SJSA1 (cell line): ENCODE data around the gene SMYD3. TPM values are rescaled to one million over a fixed set of nuclear protein-coding genes. Genes with fewer than 3 reads are reported as not detected.
"Not testable (repeated sequence)": the region's sequence is repeated elsewhere in the genome, so short reads cannot be mapped to it uniquely, and the experiment has no call there.

Experiments
- DNase-seq, 2 experiments: peaks; one replicate each; pipeline ENCODE4 v3.0.0-alpha.2; 2015 to 2020; ENCODE audit warnings: low spot score in 2 of 2, low read depth in 1 of 2
- H3K27ac ChIP-seq: fragments of 250-450 bp; sonication (Bioruptor Pico); 2 replicates; pipeline ENCODE4 v1.5.1; 2020; ENCODE audit warnings: mild to moderate bottlenecking, moderate library complexity
- H3K27me3 ChIP-seq: fragments of 250-450 bp; sonication (Bioruptor Pico); replicated peaks from 2 replicates; pipeline ENCODE4 v1.5.1; 2020; ENCODE audit warnings: mild to moderate bottlenecking, moderate library complexity
- H3K36me3 ChIP-seq: fragments of 250-450 bp; sonication (Bioruptor Pico); 2 replicates; pipeline ENCODE4 v1.5.1; 2020; ENCODE audit warnings: mild to moderate bottlenecking
- H3K4me1 ChIP-seq: fragments of 250-450 bp; sonication (Bioruptor Pico); replicated peaks from 2 replicates; pipeline ENCODE4 v1.6.1; 2021; ENCODE audit warnings: mild to moderate bottlenecking
- H3K4me3 ChIP-seq: fragments of 250-450 bp; sonication (Bioruptor Pico); 2 replicates; pipeline ENCODE4 v1.5.1; 2020; ENCODE audit warnings: mild to moderate bottlenecking
- H3K9me3 ChIP-seq: fragments of 250-450 bp; sonication (Bioruptor Pico); replicated peaks from 2 replicates; pipeline ENCODE4 v1.5.1; 2020; ENCODE audit warnings: mild to moderate bottlenecking
- total RNA-seq: library from RNA; depleted of rRNA; stranded (reverse); fragments of >200 nt; shearing (Covaris generic); gene quantifications from 2 replicates; pipeline ENCODE4 v1.2.3, GENCODE V29; 2014

Gene SMYD3
- total RNA-seq, 1 experiment from 2014 or later = 38.5 TPM

DNA sequence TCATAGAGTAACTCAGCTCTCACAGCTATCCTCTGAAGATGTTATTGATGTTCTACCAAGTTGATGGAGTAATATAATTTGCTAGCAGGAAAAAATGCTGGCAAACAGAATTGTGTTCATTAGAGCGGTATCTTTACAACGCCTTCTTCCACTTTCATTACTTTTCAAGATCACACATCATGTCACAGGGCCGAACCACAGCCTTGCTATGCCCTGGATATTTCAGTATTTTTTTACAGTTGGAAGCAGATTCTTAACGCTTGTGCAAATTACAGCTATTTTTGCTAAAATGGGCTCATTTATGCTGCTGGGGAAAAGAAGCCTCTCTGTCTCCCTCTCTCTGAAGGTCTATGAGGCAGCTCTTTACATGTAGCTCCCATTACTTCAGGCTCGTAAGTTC is 720.1 kb downstream of the SMYD3 start:
- DNase-seq = no peak
- no peak overlapping the region for H3K27ac ChIP-seq
- peaks cover 11% of the 10 kb centered on the region for H3K4me1 ChIP-seq
- H3K4me3 ChIP-seq = no peak overlapping the region
- H3K36me3 ChIP-seq = no peaks in the 10 kb centered on the region
- H3K9me3 ChIP-seq = no peaks in the 10 kb centered on the region
- no peaks in the 10 kb centered on the region for H3K27me3 ChIP-seq

DNA sequence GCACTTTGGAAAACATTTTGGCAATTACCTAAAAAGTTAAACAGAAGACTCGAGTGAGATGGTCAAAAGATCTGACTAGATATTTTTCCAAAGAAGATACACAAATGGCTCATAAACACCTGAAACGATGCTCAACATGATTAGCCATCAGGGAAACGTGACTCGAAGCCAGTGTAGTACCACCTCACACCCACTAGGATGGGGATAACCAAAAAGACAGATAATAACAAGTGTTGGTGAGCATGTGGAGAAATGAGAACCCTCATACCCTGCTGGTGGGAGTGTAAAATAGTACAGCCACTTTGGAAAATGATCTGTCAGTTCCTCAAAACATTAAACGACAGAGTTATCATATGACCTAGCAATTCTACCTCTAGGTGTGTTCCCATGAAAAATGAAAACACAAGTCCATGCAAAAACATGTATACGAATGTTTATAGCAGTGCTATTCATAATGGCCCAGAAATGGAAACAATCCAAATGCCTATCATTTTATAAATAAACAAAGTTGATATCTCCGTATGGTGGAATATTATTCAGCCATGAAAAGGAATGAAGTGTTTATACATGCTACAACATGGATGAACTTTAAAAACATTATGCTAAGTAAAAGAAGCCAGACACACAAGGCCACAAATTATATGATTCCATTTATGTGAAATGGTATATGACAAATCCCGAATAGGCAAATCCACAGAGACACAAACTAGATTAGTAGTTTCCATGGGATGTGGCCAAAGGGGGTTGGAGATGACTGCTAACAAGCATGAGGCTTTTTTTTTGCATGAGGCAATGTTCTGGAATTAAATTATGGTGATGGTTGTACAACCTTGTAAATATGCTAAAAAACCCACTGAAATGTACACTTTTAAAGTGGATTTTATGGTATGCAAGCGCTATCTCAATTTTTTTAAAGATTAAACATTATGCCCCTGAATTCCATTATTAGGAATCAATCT is 727.0 kb downstream of the SMYD3 start:
- Histone ChIP-seq H3K4me1 (no peaks in the 10 kb centered on the region), H3K4me3 (no peak overlapping the region), H3K27me3 (no peaks in the 10 kb centered on the region), H3K27ac (no peak overlapping the region), H3K36me3 (no peaks in the 10 kb centered on the region), H3K9me3 (no peaks in the 10 kb centered on the region)
- no peak for DNase-seq

DNA sequence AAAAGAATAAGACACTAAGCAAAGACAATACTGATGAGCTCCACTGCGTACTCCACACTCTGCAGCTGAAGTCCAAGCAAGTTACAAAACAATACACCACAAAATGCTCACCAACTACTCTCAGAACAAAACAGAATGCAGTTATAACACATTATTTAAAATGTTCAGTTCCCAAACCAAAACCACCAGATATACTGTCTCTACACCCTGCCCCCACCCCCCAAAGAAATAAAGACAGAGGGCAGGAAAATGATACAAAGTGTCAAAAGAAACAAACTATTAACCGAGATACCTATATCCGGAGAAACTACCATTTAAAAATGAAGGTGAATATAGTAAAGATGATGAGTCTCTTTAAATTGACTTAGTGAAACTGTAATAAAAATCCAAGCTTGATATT is 729.3 kb downstream of the SMYD3 start:
- no peaks in the 10 kb centered on the region for H3K36me3 ChIP-seq
- no peaks in the 10 kb centered on the region for H3K27me3 ChIP-seq
- no peak overlapping the region for H3K4me3 ChIP-seq
- H3K4me1 ChIP-seq = no peaks in the 10 kb centered on the region
- H3K27ac ChIP-seq = no peak overlapping the region
- no peak for DNase-seq
- no peaks in the 10 kb centered on the region for H3K9me3 ChIP-seq

DNA sequence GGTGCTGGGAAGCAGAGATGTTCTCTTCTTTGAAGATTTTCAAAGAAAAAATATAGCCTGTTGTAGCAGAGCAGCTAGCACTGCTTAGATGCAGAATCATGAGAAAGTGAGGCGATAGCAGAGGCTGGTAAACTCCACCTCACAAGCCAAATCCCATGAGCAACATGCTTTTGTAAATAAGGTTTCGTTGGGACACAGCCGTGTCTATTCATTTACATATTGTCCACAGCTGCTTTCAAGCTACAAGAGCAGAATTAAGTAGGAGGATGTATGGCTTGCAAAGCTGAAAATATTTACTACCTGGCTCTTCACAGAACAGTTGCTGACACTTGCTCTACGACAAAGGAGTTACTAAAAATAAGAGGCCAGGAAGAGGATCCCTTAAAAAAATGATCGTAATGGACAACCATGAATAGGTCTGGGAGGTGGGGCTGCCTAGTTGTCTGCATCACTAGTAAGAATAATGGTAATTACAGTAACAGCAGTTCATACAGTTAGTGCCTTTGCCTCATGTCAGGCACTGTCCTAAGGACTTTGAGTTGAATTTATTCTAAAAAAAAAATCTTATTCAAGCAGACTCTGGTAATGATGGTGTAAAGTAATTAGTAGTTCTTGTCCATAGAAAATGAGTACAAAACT is 730.3 kb downstream of the SMYD3 start:
- H3K4me1 ChIP-seq = peaks cover 4% of the 10 kb centered on the region
- DNase-seq = no peak

DNA sequence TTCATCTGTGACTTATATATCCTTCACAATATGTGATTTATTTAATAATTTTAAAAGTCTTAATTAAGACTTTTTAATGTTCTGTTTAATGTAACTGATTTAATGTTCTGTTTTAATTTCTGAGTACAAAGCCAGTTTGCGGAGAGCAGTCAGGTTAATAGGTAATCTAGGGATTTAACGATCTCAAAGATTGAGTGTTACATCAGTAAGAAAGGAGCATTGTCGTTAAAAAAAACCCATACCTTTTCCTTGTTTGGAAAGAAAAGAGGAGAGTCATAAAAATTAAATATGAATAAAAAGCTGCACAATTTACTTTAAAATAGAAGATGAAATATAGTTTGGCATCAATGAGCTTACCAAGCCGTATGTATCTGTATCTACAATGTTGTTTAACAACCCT is 730.9 kb downstream of the SMYD3 start:
- H3K4me3 ChIP-seq = no peak overlapping the region
- H3K27me3 ChIP-seq = no peaks in the 10 kb centered on the region
- no peaks in the 10 kb centered on the region for H3K9me3 ChIP-seq
- H3K4me1 ChIP-seq = peaks cover 8% of the 10 kb centered on the region
- no peak for DNase-seq
- H3K27ac ChIP-seq = no peak overlapping the region
- no peaks in the 10 kb centered on the region for H3K36me3 ChIP-seq

More for the DNA sequence above, 730.3 kb downstream of the SMYD3 start:
- no peak overlapping the region for H3K4me3 ChIP-seq
- no peaks in the 10 kb centered on the region for H3K27me3 ChIP-seq
- no peaks in the 10 kb centered on the region for H3K9me3 ChIP-seq
- no peak overlapping the region for H3K27ac ChIP-seq
- H3K36me3 ChIP-seq = no peaks in the 10 kb centered on the region

DNA sequence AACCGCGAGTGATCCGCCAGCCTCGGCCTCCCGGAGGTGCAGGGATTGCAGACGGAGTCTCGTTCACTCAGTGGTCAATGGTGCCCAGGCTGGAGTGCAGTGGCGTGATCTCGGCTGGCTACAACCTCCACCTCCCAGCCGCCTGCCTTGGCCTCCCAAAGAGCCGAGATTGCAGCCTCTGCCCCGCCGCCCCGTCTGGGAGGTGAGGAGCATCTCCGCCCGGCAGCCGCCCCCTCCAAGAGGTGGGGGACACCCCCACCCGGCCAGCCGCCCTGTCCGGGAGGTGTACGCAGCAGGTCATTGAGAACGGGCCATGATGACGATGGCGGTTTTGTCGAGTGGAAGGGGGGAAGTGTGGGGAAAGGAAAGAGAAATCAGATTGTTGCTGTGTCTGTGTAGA is 732.1 kb downstream of the SMYD3 start:
- not testable (repeated sequence) for DNase-seq, H3K9me3 ChIP-seq, H3K4me3 ChIP-seq, H3K27me3 ChIP-seq, H3K27ac ChIP-seq, H3K36me3 ChIP-seq
- H3K4me1 ChIP-seq = peaks cover 13% of the 10 kb centered on the region

DNA sequence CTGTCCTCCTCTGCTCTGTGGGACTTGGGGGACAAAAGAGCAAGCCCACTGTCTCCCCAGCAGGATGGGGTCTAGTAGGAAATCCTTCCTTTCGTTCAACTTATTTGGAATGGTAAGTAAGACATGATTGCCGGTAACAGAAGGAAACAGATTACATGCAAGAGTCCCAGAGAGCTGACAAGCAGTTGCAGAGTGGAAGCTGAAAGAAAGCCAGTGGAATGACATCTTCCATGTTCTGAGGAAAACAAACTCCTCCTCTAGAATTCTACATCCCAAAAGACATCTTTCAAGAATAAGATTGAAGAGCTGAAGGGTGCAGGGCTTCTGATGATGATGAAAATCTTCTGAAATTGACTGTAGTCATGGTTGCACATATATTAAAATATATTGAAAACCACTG is 732.9 kb downstream of the SMYD3 start:
- peaks cover 16% of the 10 kb centered on the region for H3K4me1 ChIP-seq
- no peak overlapping the region for H3K27ac ChIP-seq
- H3K4me3 ChIP-seq = no peak overlapping the region
- DNase-seq = no peak
- no peaks in the 10 kb centered on the region for H3K9me3 ChIP-seq
- H3K36me3 ChIP-seq = no peaks in the 10 kb centered on the region
- H3K27me3 ChIP-seq = no peaks in the 10 kb centered on the region

DNA sequence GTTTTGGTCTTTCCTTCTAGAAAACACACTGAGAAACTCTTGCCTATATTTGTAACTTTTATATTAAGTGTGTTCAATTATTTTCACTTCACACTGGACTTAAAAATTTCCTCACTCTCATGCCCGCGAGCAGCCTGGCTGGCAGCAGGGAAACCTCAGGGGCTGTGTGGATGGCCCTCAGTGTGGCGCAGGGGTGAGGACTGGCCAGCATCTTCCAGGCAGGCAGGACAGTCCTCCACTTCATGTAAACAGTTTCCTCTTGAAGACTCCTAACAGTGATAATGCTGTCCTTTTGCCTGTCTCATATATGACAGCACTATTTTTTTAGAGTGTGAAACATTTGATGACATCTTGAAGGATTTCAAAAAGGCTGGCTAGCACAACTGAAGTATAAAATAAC is 733.7 kb downstream of the SMYD3 start:
- no peaks in the 10 kb centered on the region for H3K27me3 ChIP-seq
- no peaks in the 10 kb centered on the region for H3K9me3 ChIP-seq

DNA sequence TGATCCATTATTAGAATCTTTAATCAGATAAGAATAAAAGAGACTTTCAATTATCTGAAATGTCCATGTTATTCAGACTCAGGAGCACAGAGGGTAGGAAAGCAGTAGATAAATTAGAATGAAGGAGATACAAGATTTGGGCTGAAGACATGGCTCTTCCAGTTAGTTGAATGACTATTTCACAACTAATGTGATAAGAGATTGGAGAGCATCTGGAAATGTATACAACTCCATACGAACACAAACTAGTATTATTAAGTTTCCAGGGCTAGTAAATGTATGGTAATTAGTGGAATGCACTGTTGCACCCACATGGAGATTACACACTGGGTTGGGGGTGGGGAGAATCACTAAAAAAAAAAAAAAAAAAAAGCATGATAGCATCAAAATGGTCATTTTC is 734.3 kb downstream of the SMYD3 start:
- Histone ChIP-seq H3K4me1 (peaks cover 16% of the 10 kb centered on the region), H3K4me3 (no peak overlapping the region), H3K9me3 (no peaks in the 10 kb centered on the region), H3K36me3 (no peaks in the 10 kb centered on the region), H3K27me3 (no peaks in the 10 kb centered on the region), H3K27ac (no peak overlapping the region)
- no peak for DNase-seq

More for the DNA sequence above, 733.7 kb downstream of the SMYD3 start:
- Histone ChIP-seq H3K4me1 (peaks cover 16% of the 10 kb centered on the region), H3K4me3 (no peak overlapping the region), H3K27ac (no peak overlapping the region), H3K36me3 (no peaks in the 10 kb centered on the region)
- DNase-seq = no peak

DNA sequence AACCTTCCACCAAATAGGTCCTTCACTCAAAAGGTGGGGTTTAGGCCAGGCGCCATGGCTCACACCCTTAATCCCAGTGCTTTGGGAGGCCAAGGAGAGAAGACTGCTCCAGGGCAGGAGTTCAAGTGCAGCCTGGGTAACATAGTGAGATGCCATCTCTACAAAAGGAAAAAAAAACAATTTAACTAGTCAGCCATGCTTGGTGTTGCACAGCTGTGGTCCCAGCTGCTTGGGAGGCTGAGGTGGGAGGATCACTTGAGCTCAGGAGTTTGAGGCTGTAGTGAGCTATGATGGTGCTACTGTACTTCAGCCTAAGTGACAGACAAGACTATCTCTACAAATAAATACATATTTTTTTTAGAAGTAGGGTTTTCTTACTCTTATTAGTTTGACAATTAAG is 734.8 kb downstream of the SMYD3 start:
- H3K36me3 ChIP-seq = no peaks in the 10 kb centered on the region
- no peak overlapping the region for H3K27ac ChIP-seq
- H3K9me3 ChIP-seq = no peaks in the 10 kb centered on the region
- no peak overlapping the region for H3K4me3 ChIP-seq
- H3K4me1 ChIP-seq = peaks cover 16% of the 10 kb centered on the region
- H3K27me3 ChIP-seq = no peaks in the 10 kb centered on the region
- DNase-seq = no peak

DNA sequence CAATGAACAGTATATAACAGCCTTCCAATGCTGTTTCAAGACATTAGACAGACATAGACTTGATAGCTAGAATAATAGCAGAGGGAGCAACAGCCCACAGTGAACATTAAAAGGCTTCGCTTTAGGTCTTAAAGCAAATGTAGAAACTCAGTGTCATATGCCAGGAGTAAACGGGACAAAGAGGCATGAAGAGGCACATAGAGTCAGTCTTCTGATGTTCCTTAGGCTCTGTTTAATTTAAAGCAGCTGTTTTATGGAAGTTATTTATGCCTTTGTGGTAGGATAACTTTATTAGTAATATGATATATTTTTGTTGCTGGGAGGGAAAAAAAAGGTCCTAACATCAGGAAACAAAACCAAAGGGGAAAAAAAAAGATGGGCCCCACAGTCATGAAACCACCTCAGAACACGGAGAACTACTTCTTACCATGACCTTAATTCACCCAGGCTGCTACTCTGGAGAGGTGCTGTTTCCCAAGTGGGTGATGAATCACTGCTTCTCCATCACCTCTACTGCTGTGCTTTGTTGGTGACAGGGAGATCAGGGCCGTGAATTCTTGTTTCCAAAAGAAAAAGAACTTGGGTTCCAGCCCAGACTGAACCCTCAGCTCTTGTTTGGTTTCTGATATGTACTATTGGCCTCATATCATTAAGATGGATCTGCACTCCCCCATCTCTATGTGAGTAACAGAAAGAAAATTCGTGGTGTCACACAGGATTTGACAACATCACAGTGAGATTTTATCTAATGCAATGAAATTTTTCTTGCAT is 735.4 kb downstream of the SMYD3 start:
- no peaks in the 10 kb centered on the region for H3K36me3 ChIP-seq
- no peak overlapping the region for H3K4me3 ChIP-seq
- peaks cover 16% of the 10 kb centered on the region for H3K4me1 ChIP-seq
- H3K27me3 ChIP-seq = no peaks in the 10 kb centered on the region
- H3K9me3 ChIP-seq = no peaks in the 10 kb centered on the region
- no peak overlapping the region for H3K27ac ChIP-seq
- peak in 1 of 2 experiments; percentile 32 for DNase-seq

DNA sequence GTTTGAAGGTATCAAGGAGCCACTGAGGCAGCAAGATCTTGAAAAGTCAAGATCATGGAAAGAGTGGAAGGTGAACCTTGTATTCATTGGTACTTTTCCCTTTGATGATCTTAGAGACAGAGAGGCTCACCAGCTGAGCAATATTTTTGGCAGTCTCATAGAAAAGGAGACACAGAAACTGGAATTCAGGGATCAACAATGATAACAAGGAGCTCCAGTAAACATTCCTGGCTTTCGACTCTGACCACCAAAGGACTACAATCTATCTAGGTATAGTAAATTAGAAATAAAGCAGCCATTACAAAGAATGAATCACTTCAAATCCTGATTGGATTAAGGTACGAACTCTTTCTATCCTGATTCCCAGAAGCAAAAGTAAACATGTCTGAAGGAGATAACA is 736.9 kb downstream of the SMYD3 start:
- Histone ChIP-seq H3K4me3 (no peak overlapping the region), H3K36me3 (no peaks in the 10 kb centered on the region), H3K4me1 (peaks cover 24% of the 10 kb centered on the region), H3K9me3 (no peaks in the 10 kb centered on the region), H3K27me3 (no peaks in the 10 kb centered on the region), H3K27ac (no peak overlapping the region)
- peak in 1 of 2 experiments; percentile 16 for DNase-seq

DNA sequence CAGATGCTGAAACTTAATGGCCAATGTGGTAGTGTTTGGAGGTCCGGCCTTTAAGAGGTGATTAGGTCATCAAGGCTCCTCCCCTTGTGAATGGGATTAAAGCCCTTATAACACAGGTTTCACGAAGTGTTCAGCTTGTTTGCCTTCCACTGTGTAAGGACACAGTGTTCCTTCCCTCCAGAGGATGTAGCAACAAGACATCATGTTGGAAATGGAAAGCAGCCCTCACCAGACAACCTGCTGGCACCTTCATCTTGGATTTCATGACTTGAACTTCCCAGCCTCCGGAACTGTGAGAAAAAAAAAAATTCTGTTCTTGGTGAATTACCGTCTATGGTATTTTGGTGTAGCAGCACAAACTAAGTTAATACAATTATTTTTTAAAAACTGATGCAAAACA is 738.5 kb downstream of the SMYD3 start:
- H3K9me3 ChIP-seq = no peaks in the 10 kb centered on the region
- H3K36me3 ChIP-seq = no peaks in the 10 kb centered on the region
- no peak overlapping the region for H3K27ac ChIP-seq
- peaks cover 30% of the 10 kb centered on the region for H3K4me1 ChIP-seq
- DNase-seq = no peak
- no peaks in the 10 kb centered on the region for H3K27me3 ChIP-seq
- H3K4me3 ChIP-seq = no peak overlapping the region
